Nucleus accumbens (tissue), 56 donors: ENCODE results near the gene QRFP.

ENCODE experiments used
- DNase-seq, 56 donors: peaks; one replicate each; lab custom pipeline; 2025; lab: John Stamatoyannopoulos, UW

The QRFP gene

DNA sequence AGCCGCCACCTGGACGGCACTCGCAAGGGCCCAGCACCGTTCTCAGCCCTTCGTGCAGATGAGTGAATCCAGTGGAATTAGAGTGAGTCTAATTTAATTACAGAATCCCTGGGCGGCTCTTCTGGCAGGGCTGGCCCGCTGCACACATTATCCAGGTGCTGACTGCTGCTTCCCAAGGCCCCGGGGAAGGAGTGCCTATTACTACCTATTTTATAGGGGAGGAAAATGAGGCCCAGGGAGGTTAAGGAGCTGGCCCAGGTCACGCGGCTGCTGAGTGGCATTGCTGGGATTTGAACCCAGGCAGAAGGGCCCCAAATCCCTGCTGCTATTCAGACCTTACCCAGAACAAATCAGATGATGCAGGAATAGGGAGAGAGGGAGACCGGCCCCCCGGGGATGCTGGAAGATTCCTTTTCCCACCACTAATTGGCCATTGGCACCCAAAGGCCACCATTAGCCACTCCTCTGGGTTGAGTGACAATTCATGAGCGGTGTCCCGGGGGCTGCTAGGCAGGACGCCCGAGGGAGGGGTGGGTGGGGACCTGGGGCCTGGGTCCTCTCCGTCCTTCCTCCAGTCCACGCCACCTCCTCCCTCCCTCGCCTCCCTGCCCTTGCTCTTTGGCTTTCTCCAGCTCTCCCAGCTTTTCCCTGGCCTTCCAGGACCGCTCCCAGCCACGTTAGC lies 10.3 kb upstream of the QRFP start:
- DNase-seq = no peak

- no peak for DNase-seq
Observed at GRCh38 chr9:130905902-130906734, 9.5 kb upstream of the QRFP start.

DNA sequence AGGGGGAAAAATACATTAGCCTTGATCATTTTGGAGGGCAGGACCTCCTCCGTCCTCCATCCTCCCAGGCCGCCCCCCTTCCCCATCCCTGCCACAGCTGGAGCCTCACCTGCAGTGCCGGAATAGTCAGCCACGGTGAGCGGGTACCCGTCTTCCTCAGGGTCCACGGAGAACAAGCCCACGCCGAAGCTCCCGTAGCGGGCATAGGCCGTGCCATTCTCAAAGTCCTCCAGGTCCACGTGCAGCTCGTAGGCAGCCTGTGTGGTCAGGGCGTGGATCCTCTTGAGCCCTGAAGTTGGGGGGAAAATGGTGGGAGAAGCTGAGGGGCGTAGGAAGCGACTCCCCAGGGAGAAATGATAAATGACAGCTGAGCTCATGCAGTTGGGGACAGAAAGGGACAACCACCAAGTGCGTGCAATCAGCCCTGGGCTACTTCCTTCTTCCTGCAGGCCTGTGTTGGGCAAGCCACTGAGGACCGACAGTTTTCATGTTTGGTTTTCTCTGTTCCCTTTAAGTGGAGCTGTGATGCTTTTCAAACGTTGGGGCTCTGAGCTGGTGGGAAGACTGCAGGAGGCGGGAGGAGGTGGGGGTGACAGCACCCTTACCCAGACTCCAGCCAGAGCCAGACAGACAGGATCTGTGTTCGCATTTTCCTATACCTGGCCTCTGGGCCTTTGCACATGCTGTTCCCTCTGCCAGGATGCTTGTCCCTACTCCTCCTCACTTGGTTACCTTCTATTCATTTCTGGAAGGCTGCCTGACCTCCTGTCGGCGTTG lies 8.7 kb upstream of the QRFP start:
- DNase-seq = no peak

GRCh38 chr9:130904070-130905044 lies 7.7 kb upstream of the QRFP start:
- DNase-seq = no peak

DNA sequence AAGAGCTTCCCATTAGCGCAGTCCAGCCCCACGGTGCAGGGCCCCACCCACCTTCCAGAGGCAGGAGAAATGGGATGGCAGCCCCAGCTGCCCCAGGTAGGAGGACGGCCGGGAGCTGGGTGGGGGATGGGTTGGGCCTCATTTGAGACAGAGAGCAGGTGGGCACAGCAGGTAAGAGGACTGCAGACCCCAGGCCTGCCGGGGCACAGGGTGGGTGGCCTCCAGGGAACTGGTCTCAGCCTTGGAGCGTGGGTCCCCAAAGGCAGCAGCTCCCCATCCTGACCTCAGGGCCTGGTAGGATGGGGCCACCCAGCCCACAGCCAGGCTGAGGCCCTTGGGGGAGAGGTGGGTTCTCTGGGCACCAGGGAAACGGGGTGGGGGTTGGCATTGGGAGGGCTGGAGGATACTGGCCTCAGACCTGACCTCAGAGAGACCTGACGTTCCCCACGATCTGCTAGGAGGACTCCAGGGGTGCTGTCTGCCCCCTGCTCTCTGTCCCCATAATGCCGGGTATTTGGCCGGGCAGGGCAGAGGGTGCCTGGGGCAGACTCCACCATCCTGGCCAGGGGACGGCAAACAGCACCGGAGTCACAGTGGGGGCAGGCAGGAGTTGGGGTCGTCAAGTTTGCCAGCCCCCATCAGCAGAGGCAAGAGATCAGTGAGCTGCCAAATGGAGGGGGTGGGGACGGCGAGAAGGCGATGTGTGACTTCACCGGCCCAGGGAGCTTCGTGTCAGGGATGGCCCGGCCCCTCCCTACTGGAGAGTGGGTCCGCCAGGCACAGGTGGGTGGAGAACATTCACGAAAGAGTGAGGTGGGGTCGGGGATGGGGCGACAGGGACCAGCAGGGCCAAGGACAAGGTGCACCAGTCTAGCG lies 6.8 kb upstream of the QRFP start:
- DNase-seq = no peak

- DNase-seq = no peak
Observed at GRCh38 chr9:130902204-130903185, 5.9 kb upstream of the QRFP start.

- DNase-seq = no peak
Observed at GRCh38 chr9:130901498-130902203, 5.0 kb upstream of the QRFP start.

GRCh38 chr9:130900701-130901497 lies 4.3 kb upstream of the QRFP start:
- no peak for DNase-seq

- DNase-seq = no peak
Observed at GRCh38 chr9:130899051-130899748, 2.6 kb upstream of the QRFP start.

GRCh38 chr9:130898552-130898852 lies 1.9 kb upstream of the QRFP start:
- no peak for DNase-seq

DNA sequence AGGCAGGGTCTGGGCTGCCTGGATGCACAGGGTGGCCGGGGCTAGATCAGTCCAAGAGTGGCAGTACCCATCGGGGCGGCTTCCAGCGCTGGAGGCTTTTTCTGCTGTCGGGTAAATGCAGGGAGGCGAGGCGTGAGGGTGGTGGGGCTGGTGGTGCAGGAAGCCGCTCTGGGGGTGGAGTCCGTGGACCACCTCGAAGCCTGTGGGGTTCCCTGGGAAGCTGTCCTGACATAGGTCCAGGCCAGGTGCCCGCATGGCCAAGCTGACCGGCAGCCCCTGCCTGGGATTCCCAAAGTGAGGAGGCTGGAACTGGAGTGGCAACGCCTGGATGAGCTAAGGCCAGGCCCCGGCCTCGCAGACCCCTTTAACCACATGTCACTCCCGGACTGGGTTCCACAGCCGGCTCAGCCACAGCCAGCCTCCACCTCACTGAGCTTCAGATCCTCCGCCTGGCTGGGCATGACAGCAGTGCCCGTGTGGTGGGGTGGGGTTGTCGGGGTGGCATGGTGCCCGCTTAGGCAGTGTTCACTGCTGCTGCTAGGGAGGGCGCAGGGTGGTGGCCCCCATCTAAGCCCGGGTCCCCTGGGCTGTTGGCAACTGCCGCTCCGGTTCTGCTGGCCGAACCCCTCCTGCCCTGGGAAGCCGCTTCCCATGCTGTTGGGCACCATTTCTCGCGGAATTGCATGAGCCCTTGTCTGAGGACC lies 1.4 kb upstream of the QRFP start:
- no peak for DNase-seq

- no peak for DNase-seq
Observed at GRCh38 chr9:130897105-130897751, 616 bp upstream of the QRFP start.

DNA sequence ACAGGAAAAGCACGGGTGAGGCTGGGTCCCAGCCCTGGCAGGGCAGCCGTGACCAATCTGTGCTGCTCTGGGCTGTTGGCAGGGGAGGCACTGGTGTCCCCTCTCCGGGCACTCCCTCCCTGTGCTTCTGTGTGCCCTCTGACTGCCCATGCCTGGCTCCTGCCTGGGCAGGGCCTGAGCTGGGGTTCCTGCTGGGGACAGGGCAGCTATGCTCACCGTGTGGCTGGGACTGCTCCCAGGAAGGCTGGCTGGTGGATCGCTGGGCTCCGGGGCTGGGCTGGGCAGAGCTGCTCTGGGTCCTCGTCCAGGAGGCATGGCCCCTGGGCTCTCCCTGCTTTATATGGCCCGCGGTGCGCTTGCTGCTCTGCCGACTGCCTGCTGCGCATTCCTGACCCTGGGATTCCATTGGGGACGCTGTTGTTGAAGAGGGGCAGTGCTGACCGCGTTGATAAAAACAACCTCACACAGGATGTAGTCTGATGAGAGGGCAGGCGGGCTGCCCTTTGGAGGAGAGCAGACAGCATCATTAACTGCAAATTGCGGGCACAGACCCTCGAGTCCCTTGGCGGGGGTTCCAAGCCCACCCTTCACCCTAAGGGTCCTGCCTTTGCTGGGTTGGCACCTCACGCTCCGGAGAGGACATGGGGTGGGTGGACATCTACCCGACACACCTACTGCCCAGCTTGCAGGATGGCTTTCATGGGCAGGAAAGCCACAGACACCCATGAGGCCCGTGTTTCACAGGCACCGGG lies 955 bp downstream of the QRFP start:
- DNase-seq = peak in 1 of 56 donors; percentile 32

GRCh38 chr9:130895038-130895437 lies 1.6 kb downstream of the QRFP start:
- no peak for DNase-seq
